ENCODE results near the gene ZNF800.
A peak's percentile ranks its signal among the peaks of the same experiment; 100 is the strongest.
"Not testable (repeated sequence)": the region's sequence is repeated elsewhere in the genome, so short reads cannot be mapped to it uniquely, and the experiment has no call there.

Gene ZNF800

GRCh38 chr7:127409629-127410028 lies 17.1 kb upstream of the ZNF800 start:
- Histone ChIP-seq H3K9me3 (replicated peaks; ENCODE audit: insufficient read depth, low read length) (no peaks in the 10 kb centered on the region), H3K4me3 (ENCODE audit: low read length) (no peak overlapping the region), H2AFZ (ENCODE audit: low read length) (no peak overlapping the region), H3K9ac (ENCODE audit: low read length) (no peak overlapping the region), H3K4me2 (ENCODE audit: low read depth, low read length) (no peak overlapping the region), H4K20me1 (ENCODE audit: insufficient read depth, low read length) (no peaks in the 10 kb centered on the region), H3K4me1 (ENCODE audit: low read length) (peaks cover 15% of the 10 kb centered on the region), H3K36me3 (replicated peaks; ENCODE audit: insufficient read depth, low read length) (no peaks in the 10 kb centered on the region), H3F3A (ENCODE audit: insufficient read depth, low read length) (peaks cover 16% of the 10 kb centered on the region), H3K79me2 (ENCODE audit: low read length) (no peaks in the 10 kb centered on the region), H3K27ac (ENCODE audit: low read length) (no peak overlapping the region), H3K9me2 (replicated peaks; ENCODE audit: insufficient read depth, low read length) (no peaks in the 10 kb centered on the region), H3K27me3 (replicated peaks; ENCODE audit: insufficient read depth, low read length) (peaks cover 23% of the 10 kb centered on the region)
- DNase-seq, result no peak
- TF ChIP-seq EZH2 (optimal IDR thresholded peaks at IDR 0.05; ENCODE audit: low read depth, low read length) (no peak), EZH2phosphoT487 (IDR thresholded peaks at IDR 0.05; ENCODE audit: low read length) (no peak), CTCF (IDR thresholded peaks at IDR 0.05; ENCODE audit: low read length) (peak; percentile 31)

DNA sequence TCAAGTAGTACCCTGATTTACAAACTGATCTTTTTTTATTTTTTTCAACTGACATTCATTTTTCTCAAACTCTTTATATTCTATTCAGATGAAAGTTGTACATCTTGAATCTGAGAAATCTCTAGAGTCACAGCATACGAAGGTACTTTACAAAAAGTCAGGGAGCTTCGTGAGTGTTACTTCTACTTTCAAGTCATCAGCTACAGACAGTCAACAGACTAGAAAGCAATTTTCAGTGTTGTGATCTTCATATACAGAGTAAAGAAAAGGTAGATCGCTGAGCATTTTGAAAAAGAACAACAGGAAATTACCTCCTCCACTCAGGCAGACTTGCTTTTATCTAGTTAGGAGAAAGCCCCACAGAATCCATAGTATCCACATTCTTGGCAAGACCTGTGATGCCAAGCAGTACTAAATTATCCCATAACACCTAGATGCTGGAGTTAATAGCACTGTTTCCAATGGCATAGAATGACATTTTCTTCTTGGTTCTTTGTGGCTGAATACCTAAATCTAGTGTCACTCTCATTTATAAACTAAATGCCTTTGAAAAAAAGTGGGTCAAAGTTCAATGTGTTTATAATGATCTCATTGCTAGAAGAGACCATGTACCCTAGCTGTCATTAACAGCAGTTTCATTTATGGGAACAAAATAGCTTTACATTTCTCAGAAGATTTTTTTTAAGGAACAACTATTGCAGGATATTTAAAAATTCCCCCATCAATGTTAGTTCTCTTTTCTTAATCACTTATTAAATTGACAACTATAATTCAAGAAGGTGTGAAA lies 12.0 kb upstream of the ZNF800 start:
- H3K9ac ChIP-seq (ENCODE audit: low read length), result no peak overlapping the region
- no peak overlapping the region for H3K4me3 ChIP-seq (ENCODE audit: low read length)
- H3K27ac ChIP-seq (ENCODE audit: low read length), result no peak overlapping the region
- no peaks in the 10 kb centered on the region for H3K36me3 ChIP-seq (replicated peaks; ENCODE audit: insufficient read depth, low read length)
- no peaks in the 10 kb centered on the region for H3K9me2 ChIP-seq (replicated peaks; ENCODE audit: insufficient read depth, low read length)
- TF ChIP-seq CTCF (IDR thresholded peaks at IDR 0.05; ENCODE audit: low read length) (no peak), EZH2 (optimal IDR thresholded peaks at IDR 0.05; ENCODE audit: low read depth, low read length) (no peak), EZH2phosphoT487 (IDR thresholded peaks at IDR 0.05; ENCODE audit: low read length) (no peak)
- H2AFZ ChIP-seq (ENCODE audit: low read length), result no peak overlapping the region
- no peaks in the 10 kb centered on the region for H3K79me2 ChIP-seq (ENCODE audit: low read length)
- no peaks in the 10 kb centered on the region for H3K4me1 ChIP-seq (ENCODE audit: low read length)
- no peak overlapping the region for H3K4me2 ChIP-seq (ENCODE audit: low read depth, low read length)
- no peaks in the 10 kb centered on the region for H3K9me3 ChIP-seq (replicated peaks; ENCODE audit: insufficient read depth, low read length)
- no peaks in the 10 kb centered on the region for H4K20me1 ChIP-seq (ENCODE audit: insufficient read depth, low read length)
- H3F3A ChIP-seq (ENCODE audit: insufficient read depth, low read length), result 0 out of 2 replicates have a peak, but pooled peaks cover under 1% of the 10 kb centered on the region
- H3K27me3 ChIP-seq (replicated peaks; ENCODE audit: insufficient read depth, low read length), result no peaks in the 10 kb centered on the region
- no peak for DNase-seq

- Histone ChIP-seq H3F3A (ENCODE audit: insufficient read depth, low read length) (peaks cover 14% of the 10 kb centered on the region), H3K36me3 (replicated peaks; ENCODE audit: insufficient read depth, low read length) (no peaks in the 10 kb centered on the region; the same call in 1 of the 2 replicates), H3K27ac (ENCODE audit: low read length) (no peak overlapping the region), H3K9ac (ENCODE audit: low read length) (no peak overlapping the region), H3K9me3 (replicated peaks; ENCODE audit: insufficient read depth, low read length) (no peaks in the 10 kb centered on the region), H3K79me2 (ENCODE audit: low read length) (peaks cover 14% of the 10 kb centered on the region), H3K27me3 (replicated peaks; ENCODE audit: insufficient read depth, low read length) (no peaks in the 10 kb centered on the region), H3K9me2 (replicated peaks; ENCODE audit: insufficient read depth, low read length) (no peaks in the 10 kb centered on the region), H2AFZ (ENCODE audit: low read length) (no peak overlapping the region), H3K4me1 (ENCODE audit: low read length) (peaks cover 20% of the 10 kb centered on the region), H3K4me2 (ENCODE audit: low read depth, low read length) (no peak overlapping the region), H3K4me3 (ENCODE audit: low read length) (no peak overlapping the region), H4K20me1 (ENCODE audit: insufficient read depth, low read length) (no peaks in the 10 kb centered on the region)
- peak; percentile 48 for DNase-seq
- TF ChIP-seq EZH2 (optimal IDR thresholded peaks at IDR 0.05; ENCODE audit: low read depth, low read length) (no peak), EZH2phosphoT487 (IDR thresholded peaks at IDR 0.05; ENCODE audit: low read length) (no peak), CTCF (IDR thresholded peaks at IDR 0.05; ENCODE audit: low read length) (no peak)
Observed at GRCh38 chr7:127396184-127396583, 3.7 kb upstream of the ZNF800 start.

- not testable (repeated sequence) for H3K4me2 ChIP-seq (ENCODE audit: low read depth, low read length); H3K9ac ChIP-seq (ENCODE audit: low read length); H3K27ac ChIP-seq (ENCODE audit: low read length); DNase-seq; H3K9me2 ChIP-seq (replicated peaks; ENCODE audit: insufficient read depth, low read length); H3K27me3 ChIP-seq (replicated peaks; ENCODE audit: insufficient read depth, low read length); H3K36me3 ChIP-seq (replicated peaks; ENCODE audit: insufficient read depth, low read length); H4K20me1 ChIP-seq (ENCODE audit: insufficient read depth, low read length); H2AFZ ChIP-seq (ENCODE audit: low read length); H3K4me3 ChIP-seq (ENCODE audit: low read length); H3K9me3 ChIP-seq (replicated peaks; ENCODE audit: insufficient read depth, low read length)
- Histone ChIP-seq H3K79me2 (ENCODE audit: low read length) (peaks cover 24% of the 10 kb centered on the region), H3K4me1 (ENCODE audit: low read length) (peaks cover 29% of the 10 kb centered on the region), H3F3A (ENCODE audit: insufficient read depth, low read length) (peaks cover 14% of the 10 kb centered on the region)
Observed at GRCh38 chr7:127395104-127395503, 2.6 kb upstream of the ZNF800 start.
